H9 (cell line): ENCODE measurements around the gene EFCAB6. TPM values are rescaled to one million over a fixed set of nuclear protein-coding genes. Genes with fewer than 3 reads are reported as not detected.

Experiments
- DNase-seq: peaks from one replicate; pipeline ENCODE4 v3.0.0-alpha.2; 2017
- H2AFZ ChIP-seq: one replicate; pipeline ENCODE4 v1.6.1; 2013; ENCODE audit warnings: mild to moderate bottlenecking, low read length, control low read depth, moderate library complexity
- H2AK5ac ChIP-seq: 2 replicates; pipeline ENCODE4 v1.6.1; 2013; ENCODE audit warnings: low read length, control low read depth, mixed read lengths; ENCODE audit not compliant: insufficient read length
- H2BK120ac ChIP-seq: one replicate; pipeline ENCODE4 v1.6.1; 2013; ENCODE audit warnings: low read depth, mild to moderate bottlenecking, low read length, control low read depth, inconsistent platforms; ENCODE audit not compliant: poor library complexity, severe bottlenecking
- H2BK12ac ChIP-seq: 2 replicates; pipeline ENCODE4 v1.6.1; 2013; ENCODE audit warnings: low read length, control low read depth, mixed read lengths, low read depth; ENCODE audit not compliant: insufficient read length
- H2BK15ac ChIP-seq: 2 replicates; pipeline ENCODE4 v1.6.1; 2013; ENCODE audit warnings: low read depth, low read length, control low read depth
- H2BK20ac ChIP-seq: one replicate; pipeline ENCODE4 v1.6.1; 2013; ENCODE audit warnings: low read depth, mild to moderate bottlenecking, low read length, control low read depth, inconsistent platforms; ENCODE audit not compliant: poor library complexity, severe bottlenecking
- H2BK5ac ChIP-seq: 2 replicates; pipeline ENCODE4 v1.6.1; 2013; ENCODE audit warnings: low read length, control low read depth, mixed read lengths; ENCODE audit not compliant: insufficient read length
- H3K14ac ChIP-seq: 2 replicates; pipeline ENCODE4 v1.6.1; 2013; ENCODE audit warnings: low read length, control low read depth; ENCODE audit not compliant: insufficient read depth
- H3K18ac ChIP-seq: 2 replicates; pipeline ENCODE4 v1.6.1; 2013; ENCODE audit warnings: low read depth, mild to moderate bottlenecking, mixed read lengths, low read length, control low read depth; ENCODE audit not compliant: insufficient read length
- H3K23ac ChIP-seq: 2 replicates; pipeline ENCODE4 v1.6.1; 2013; ENCODE audit warnings: low read length, control low read depth, mixed read lengths, low read depth; ENCODE audit not compliant: insufficient read length
- H3K23me2 ChIP-seq: 2 replicates; pipeline ENCODE4 v1.6.1; 2013; ENCODE audit warnings: low read depth, mild to moderate bottlenecking, mixed read lengths, low read length, control low read depth; ENCODE audit not compliant: insufficient read length, poor library complexity, severe bottlenecking
- H3K27ac ChIP-seq: 2 replicates; pipeline ENCODE4 v1.5.1; 2013; ENCODE audit warnings: low read length, control low read depth, mixed read lengths, low read depth; ENCODE audit not compliant: insufficient read length
- H3K27me3 ChIP-seq: 2 replicates; pipeline ENCODE4 v1.6.1; 2013; ENCODE audit warnings: low read length, control low read depth, inconsistent platforms; ENCODE audit not compliant: insufficient read depth
- H3K4ac ChIP-seq: 2 replicates; pipeline ENCODE4 v1.6.1; 2013; ENCODE audit warnings: low read depth, mild to moderate bottlenecking, control low read depth, inconsistent platforms, low read length, moderate library complexity
- H3K4me1 ChIP-seq: 2 replicates; pipeline ENCODE4 v1.6.1; 2013; ENCODE audit warnings: low read length, control low read depth, inconsistent platforms; ENCODE audit not compliant: insufficient read depth
- H3K4me2 ChIP-seq: 2 replicates; pipeline ENCODE4 v1.6.1; 2013; ENCODE audit warnings: low read length, control low read depth, mixed read lengths; ENCODE audit not compliant: insufficient read length, insufficient read depth
- H3K56ac ChIP-seq: 2 replicates; pipeline ENCODE4 v1.6.1; 2013; ENCODE audit warnings: low read depth, mild to moderate bottlenecking, mixed read lengths, low read length, control low read depth; ENCODE audit not compliant: insufficient read length
- H3K79me1 ChIP-seq: 2 replicates; pipeline ENCODE4 v1.6.1; 2013; ENCODE audit warnings: low read depth, mild to moderate bottlenecking, moderate library complexity, low read length, control low read depth, inconsistent platforms; ENCODE audit not compliant: insufficient read depth, poor library complexity, severe bottlenecking
- H3K79me2 ChIP-seq: 2 replicates; pipeline ENCODE4 v1.6.1; 2013; ENCODE audit warnings: low read length, control low read depth, inconsistent platforms; ENCODE audit not compliant: insufficient read depth
- H3K9ac ChIP-seq: 2 replicates; pipeline ENCODE4 v1.6.1; 2013; ENCODE audit warnings: low read length, control low read depth, mixed read lengths; ENCODE audit not compliant: insufficient read length; ENCODE audit errors: extremely low read depth
- H3K9me3 ChIP-seq: one replicate; pipeline ENCODE4 v1.6.1; 2013; ENCODE audit warnings: low read depth, low read length, inconsistent platforms; ENCODE audit not compliant: control insufficient read depth
- H3T11ph ChIP-seq: one replicate; pipeline ENCODE4 v1.6.1; 2013; ENCODE audit warnings: mild to moderate bottlenecking, low read length, control low read depth, inconsistent platforms
- H4K20me1 ChIP-seq: one replicate; pipeline ENCODE4 v1.6.1; 2013; ENCODE audit not compliant: control insufficient read depth, insufficient read length, insufficient read depth
- H4K5ac ChIP-seq: 2 replicates; pipeline ENCODE4 v1.6.1; 2013; ENCODE audit warnings: low read depth, mild to moderate bottlenecking, mixed read lengths, low read length, control low read depth; ENCODE audit not compliant: insufficient read length
- H4K8ac ChIP-seq: replicated peaks from 2 replicates; pipeline ENCODE4 v1.6.1; 2013; ENCODE audit warnings: low read length, control low read depth, mixed read lengths, low read depth; ENCODE audit not compliant: insufficient read length
- H4K91ac ChIP-seq: 2 replicates; pipeline ENCODE4 v1.6.1; 2013; ENCODE audit warnings: low read depth, mild to moderate bottlenecking, moderate library complexity, mixed read lengths, low read length, control low read depth; ENCODE audit not compliant: insufficient read length
- H3K27ac Mint-ChIP-seq, 3 experiments: 2 replicates in 2 of 3; 3 replicates in 1 of 3; pipeline ENCODE4 v1.8.0; 2020 to 2021; ENCODE audit warnings: mixed read lengths in 3 of 3, mild to moderate bottlenecking in 1 of 3, moderate library complexity in 1 of 3
- H3K27me3 Mint-ChIP-seq: 2 replicates; pipeline ENCODE4 v1.8.0; 2021; ENCODE audit warnings: low read depth, mild to moderate bottlenecking, moderate library complexity, mixed read lengths
- H3K36me3 Mint-ChIP-seq, 3 experiments: 2 replicates in 2 of 3; 3 replicates in 1 of 3; pipeline ENCODE4 v1.8.0; 2020 to 2021; ENCODE audit warnings: low read depth in 3 of 3, mixed read lengths in 3 of 3; ENCODE audit not compliant: insufficient read depth in 1 of 3
- H3K4me1 Mint-ChIP-seq, 2 experiments: 2 replicates each; pipeline ENCODE4 v1.8.0; 2020; ENCODE audit warnings: mixed read lengths in 2 of 2
- H3K4me3 Mint-ChIP-seq, 2 experiments: 2 replicates in 1 of 2; 3 replicates in 1 of 2; pipeline ENCODE4 v1.8.0; 2020 to 2021; ENCODE audit warnings: mild to moderate bottlenecking in 2 of 2, mixed read lengths in 2 of 2, moderate library complexity in 1 of 2
- H3K9me3 Mint-ChIP-seq, 2 experiments: 2 replicates in 1 of 2; 3 replicates in 1 of 2; pipeline ENCODE4 v1.8.0; 2020; ENCODE audit warnings: mild to moderate bottlenecking in 2 of 2, mixed read lengths in 2 of 2, moderate library complexity in 1 of 2
- CTCF ChIP-seq: fragments of 200-600 bp; sonication (generic); conservative IDR thresholded peaks from 3 replicates; pipeline ENCODE4 v1.8.0; 2021; ENCODE audit warnings: antibody characterized with exemption, mild to moderate bottlenecking
- WGBS: extraction: QIAGEN DNeasy Blood & Tissue Kit; methylation state at CpG from one replicate; pipeline ENCODE4 v1.1.7; 2013; ENCODE audit warnings: missing lambda C conversion rate, low lambda C conversion rate, mixed read lengths; ENCODE audit not compliant: insufficient read length; ENCODE audit errors: extremely low coverage; 5-methylcytosine and 5-hydroxymethylcytosine counted together
- total RNA-seq: library from RNA; stranded (reverse); gene quantifications from 2 replicates; pipeline ENCODE4 v1.2.1, GENCODE V29; 2021

EFCAB6 gene
- total RNA-seq, 1 experiment from 2014 or later: 0.31 TPM

- H3K27ac Mint-ChIP-seq: no peak overlapping the region
- Histone ChIP-seq H2BK120ac (no peak overlapping the region), H3K27ac (no peak overlapping the region), H3K14ac (no peak overlapping the region), H2AFZ (no peak overlapping the region), H2BK20ac (no peak overlapping the region), H3K79me1 (no peaks in the 10 kb centered on the region), H3T11ph (no peak overlapping the region), H3K79me2 (no peaks in the 10 kb centered on the region), H3K27me3 (no peaks in the 10 kb centered on the region), H2AK5ac (no peak overlapping the region), H3K56ac (no peak overlapping the region), H3K4ac (no peak overlapping the region), H2BK15ac (no peak overlapping the region), H2BK5ac (no peak overlapping the region), H3K4me1 (no peaks in the 10 kb centered on the region), H4K5ac (no peak overlapping the region), H2BK12ac (no peak overlapping the region), H3K9ac (no peak overlapping the region), H3K9me3 (no peaks in the 10 kb centered on the region), H3K4me2 (no peak overlapping the region), H3K23me2 (no peaks in the 10 kb centered on the region), H4K20me1 (no peaks in the 10 kb centered on the region), H3K18ac (no peak overlapping the region), H3K23ac (no peak overlapping the region), H4K8ac (no peak overlapping the region), H4K91ac (no peak overlapping the region)
- no CpG with 5 or more reads among the region's 1 CpG for WGBS
- no peak for DNase-seq
- peaks cover 21 to 31% of the 10 kb centered on the region in 2 experiments for H3K9me3 Mint-ChIP-seq
- TF ChIP-seq CTCF: no peak
- peaks cover 1% of the 10 kb centered on the region; the same call in 1 of the 2 replicates for H3K27me3 Mint-ChIP-seq
- H3K4me3 Mint-ChIP-seq: no peak overlapping the region
- H3K4me1 Mint-ChIP-seq: peaks cover 10 to 14% of the 10 kb centered on the region in 2 experiments
- peaks cover 2 to 28% (median 8%) of the 10 kb centered on the region in 3 experiments; a peak in 6 of 7 replicates for H3K36me3 Mint-ChIP-seq
Observed at GRCh38 chr22:43582394-43582793, 229.7 kb downstream of the EFCAB6 start.
